ENCODE measurements around the gene RNF149.

DNA sequence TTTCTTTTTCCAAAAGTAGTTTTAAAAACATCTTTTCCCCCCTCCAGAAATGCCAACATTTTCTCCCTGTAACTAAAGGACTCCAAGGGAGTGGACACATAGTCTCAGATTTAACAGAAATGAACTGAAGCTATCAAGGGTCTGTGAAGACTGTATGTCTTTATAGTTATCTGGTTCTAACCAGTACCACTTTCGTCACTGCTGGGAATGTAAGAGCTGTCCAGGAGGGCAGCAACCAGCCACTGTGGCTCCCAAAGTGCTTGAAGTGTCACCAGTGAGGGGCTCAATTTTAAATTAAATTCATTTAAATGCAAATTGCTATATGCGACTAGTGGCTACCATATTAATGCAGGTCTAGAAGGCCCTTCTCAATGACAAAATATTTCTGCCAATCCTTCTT lies 15.0 kb downstream of the RNF149 start:
- TF ChIP-seq CTCF (IDR thresholded peaks at IDR 0.05) (no peak), POLR2A (IDR thresholded peaks at IDR 0.05) (no peak)
